DMS153 (cell line): ENCODE results near the gene FUT8.
"Not testable (repeated sequence)": the region's sequence is repeated elsewhere in the genome, so short reads cannot be mapped to it uniquely, and the experiment has no call there.

Source experiments
- DNase-seq: peaks from one replicate; lab custom pipeline; 2025; lab: John Stamatoyannopoulos, UW

The FUT8 gene

DNA sequence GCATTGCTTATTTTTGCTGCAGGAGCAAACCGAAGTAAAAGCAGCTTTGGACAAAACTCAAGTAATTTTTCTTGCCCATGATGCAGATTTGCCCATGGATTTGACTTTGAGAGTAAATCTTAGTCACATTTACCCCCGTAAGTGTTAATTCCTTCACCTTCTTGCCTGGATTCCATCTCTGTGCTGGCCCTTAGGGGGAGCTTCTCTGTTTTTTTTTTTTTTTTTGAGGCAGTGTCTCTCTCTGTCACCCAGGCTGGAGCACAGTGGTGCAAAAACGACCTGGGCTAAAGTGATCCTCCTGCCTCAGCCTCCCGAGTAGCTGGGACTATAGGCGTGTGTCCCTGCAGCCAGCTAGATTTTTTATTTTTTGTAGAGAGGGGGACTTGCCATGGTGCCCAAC lies 210.2 kb downstream of the FUT8 start:
- no peak for DNase-seq

DNA sequence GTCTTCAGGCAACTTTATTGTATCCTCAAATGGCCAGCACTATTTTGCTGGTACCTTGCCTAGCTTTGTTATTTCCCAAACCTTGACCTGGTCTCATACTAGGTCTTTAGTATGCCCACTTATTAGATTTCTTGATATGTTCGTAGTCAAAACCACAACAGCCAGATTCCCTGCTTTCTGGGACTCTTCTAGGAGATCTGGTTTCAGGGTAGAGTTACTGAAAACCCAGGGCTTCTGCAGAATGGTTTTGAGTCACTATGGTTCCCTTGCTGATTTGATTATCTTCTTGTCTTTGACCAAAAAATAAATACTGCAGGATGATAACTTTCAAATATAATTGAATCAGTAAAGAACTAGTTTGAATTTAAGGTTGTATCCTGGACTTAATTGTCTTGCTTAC lies 211.2 kb downstream of the FUT8 start:
- DNase-seq, result no peak

DNA sequence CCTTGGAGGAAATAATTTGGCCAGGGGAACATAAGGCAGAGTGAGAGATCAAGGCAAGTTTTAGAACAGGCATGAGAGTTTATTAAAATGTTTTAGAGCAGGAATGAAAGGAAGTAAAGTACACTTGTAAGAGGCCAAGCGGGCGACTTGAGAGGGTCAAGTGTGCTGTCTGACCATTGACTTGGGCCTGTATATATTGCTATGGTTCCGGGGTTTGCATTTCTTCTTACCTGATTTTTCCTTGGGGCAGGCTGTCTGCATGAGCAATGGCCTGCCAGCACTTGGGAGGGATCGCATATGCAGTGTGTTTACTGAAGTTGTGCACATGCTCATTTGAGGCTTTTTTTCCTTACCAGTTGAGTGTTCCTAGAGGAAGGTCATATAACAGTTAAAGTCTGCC lies 214.8 kb downstream of the FUT8 start:
- DNase-seq, result no peak

DNA sequence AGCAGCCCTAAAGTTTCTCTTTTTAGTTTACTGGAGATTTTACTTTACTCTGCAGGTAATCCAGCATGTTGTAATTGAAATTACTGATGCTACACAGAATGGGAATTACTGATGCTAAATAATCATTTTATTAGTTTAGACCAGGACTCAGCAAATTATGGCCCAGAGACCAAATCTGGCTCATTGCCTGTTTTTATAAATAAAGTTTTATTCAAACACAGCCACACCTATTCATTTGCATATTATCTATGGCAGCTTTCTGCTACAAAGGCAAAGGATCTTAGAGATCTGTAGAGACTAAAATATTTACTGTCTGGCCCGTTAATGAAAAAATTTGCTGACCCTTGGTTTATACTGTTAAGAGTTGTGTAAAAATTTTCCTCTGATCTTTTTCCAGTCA lies 216.1 kb downstream of the FUT8 start:
- DNase-seq, result no peak

DNA sequence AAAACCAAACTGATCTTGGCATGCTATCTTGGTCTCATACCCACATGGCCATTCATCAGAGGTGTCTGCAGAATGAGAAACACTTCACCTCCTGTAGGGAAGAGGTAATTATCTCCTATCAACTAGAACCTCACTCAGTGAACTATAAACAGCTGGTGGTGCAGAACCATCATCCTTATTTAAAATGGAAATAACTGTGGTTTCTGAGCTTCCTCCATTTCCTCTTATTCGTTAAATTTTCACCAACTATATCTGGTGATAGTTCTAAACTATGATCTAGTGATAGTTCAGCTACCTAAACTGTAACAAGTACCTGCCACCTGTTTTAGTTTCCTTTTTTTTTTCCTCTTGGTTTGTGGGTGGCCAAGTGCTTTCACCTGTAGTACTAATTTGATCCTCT lies 218.5 kb downstream of the FUT8 start:
- no peak for DNase-seq

DNA sequence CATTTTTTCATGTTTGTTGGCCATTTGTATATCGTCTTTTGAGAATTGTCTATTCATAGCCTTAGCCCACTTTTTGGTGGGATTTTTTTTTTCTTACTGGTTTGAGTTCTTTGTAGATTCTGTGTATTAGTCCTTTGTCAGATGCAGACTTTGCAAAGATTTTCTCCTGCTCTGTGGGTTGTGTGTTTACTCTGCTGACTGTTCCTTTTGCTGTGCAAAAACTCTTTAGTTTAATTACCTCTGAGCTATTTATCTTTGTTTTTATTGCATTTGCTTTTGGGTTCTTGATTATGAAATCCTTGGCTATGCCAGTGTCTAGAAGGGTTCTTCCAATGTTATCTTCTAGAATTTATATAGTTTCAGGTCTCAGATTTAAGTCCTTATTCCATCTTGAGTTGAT lies 220.0 kb downstream of the FUT8 start:
- DNase-seq, result no peak

DNA sequence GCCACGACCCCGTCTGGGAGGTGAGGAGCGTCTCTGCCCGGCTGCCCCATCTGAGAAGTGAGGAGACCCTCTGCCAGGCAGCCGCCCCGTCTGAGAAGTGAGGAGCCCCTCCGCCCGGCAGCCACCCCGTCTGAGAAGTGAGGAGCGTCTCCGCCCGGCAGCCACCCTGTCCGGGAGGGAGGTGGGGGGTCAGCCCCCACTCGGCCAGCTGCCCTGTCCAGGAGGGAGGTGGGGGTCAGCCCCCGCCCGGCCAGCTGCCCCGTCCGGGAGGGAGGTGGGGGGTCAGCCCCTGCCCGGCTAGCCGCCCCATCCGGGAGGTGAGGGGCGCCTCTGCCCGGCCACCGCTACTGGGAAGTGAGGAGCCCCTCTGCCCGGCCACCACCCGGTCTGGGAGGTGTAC lies 221.1 kb downstream of the FUT8 start:
- not testable (repeated sequence) for DNase-seq

DNA sequence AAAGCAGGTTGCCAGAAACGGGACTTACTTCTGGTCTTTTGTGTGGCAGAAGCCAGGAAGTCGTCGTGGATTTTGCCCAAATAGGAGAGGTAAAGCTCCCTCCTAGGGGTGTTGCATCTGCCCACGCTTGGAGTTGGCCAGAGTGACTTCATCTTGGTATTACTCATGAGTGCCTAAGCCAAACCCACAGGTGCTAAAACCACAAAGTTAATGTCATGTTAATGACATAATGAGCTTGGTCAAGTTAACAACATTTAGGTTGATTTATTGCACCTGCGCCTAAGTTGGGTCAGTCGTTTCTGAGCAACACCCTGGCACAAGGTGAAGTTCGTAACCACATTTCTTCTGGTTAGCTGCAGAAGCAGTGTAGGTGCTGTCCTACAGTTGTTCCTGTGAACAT lies 225.2 kb downstream of the FUT8 start:
- DNase-seq, result no peak

DNA sequence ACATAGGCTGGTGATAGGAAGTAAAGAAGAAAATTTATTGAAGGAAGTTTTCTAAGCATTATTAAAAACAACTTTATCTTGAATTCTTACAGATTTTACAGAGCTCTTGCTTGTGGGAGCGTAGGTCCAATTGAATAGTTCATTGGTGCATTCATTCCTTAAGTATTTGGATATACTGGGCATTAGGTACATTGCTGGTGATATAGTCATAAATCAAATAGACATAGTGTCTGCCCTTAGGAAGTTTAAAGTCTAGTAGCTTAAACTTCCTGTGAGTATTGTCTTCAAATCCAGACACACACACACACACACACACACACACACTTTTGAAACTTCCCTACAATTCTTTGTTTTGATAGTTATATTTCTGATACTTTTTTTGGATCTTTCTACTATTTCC lies 226.7 kb downstream of the FUT8 start:
- DNase-seq, result no peak

DNA sequence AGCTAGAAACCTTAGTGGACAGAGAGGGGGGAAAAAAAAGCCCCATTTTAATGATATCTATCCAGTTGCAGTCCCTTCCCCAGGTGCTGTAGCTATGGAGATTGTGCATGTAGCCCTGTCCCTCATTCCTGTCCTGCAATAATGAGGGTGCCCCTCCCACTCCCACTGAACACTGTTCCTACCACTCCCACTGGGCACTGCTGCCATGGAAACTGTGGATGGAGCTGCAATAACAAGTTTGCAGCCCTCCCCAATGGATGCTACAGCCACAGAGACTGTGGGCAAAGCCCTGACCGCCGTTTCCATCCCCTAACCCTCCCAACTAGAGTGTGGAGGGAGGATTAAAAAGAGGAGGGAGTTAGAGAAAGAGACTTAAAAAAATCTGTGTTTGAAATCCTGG lies 238.3 kb downstream of the FUT8 start:
- DNase-seq, result no peak

DNA sequence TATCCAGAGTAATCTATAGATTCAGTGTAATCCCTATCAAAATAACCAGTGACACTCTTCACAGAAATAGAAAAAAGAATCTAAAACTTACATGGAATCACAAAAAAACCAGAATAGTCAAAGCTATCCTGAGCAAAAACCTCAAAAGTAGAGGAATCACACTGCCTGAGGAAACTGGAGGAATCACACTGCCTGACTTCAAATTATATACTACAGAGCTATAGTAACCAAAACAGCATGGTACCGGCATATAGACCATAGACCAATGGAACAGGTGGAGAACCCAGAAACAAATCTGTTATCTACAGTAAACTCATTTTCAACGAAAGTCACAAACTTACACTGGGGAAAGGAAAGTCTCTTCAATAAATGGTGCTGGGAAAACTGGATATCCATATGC lies 244.0 kb downstream of the FUT8 start:
- no peak for DNase-seq

DNA sequence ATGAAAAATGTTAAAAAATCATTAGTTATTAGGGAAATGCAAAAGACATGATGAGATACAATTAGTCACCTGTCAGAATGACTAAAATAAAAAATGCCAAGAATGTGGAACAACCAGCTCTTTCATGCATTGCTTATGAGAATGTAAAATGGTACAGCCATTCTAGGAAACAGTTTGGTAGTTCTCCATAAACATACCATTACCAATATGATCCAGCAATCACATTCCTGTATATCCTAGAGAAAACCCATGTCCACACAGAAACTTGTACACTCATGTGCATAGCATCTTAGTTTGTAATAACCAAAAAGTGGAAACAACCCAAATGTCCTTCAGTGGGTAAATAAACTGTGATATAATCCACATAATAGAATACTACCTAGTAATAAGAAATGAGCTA lies 245.7 kb downstream of the FUT8 start:
- DNase-seq, result no peak

DNA sequence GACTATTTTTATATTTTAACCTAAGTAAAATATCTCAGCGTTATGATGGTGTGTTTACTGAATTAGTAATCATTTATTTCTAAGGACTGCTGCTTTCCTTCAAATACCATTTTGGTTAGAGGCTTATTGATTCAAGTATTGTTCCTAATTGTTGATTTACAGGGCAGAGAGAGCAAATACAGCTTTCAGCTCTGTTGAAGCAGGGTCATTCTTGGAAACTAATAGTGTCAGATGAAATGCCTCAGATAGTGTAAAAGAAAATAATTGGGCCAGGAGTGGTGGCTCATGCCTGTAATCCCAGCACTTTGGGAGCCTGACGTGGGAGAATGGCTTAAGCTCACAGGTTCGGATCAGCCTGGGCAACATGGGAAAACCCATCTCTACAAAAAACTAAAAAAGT lies 249.3 kb downstream of the FUT8 start:
- DNase-seq, result peak; percentile 17

DNA sequence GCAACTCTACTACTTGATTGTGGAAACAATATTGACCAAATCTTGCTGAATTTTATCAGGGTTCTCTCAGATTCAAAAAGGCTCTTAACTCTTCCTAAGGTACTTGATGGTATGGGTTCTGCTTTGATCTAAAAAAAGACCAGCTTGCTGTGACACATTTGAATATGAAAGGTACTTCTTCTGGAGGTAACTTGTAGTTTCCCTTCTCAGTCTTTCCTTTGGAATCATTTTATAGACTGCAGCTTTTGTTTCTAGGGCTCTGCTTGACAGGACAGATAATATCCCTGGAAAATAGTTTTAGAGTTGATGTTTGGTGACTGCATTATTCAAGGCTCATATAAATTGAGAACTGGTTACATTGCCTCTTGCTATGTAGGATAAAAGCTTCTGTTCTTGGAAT lies 251.9 kb downstream of the FUT8 start:
- DNase-seq, result no peak

DNA sequence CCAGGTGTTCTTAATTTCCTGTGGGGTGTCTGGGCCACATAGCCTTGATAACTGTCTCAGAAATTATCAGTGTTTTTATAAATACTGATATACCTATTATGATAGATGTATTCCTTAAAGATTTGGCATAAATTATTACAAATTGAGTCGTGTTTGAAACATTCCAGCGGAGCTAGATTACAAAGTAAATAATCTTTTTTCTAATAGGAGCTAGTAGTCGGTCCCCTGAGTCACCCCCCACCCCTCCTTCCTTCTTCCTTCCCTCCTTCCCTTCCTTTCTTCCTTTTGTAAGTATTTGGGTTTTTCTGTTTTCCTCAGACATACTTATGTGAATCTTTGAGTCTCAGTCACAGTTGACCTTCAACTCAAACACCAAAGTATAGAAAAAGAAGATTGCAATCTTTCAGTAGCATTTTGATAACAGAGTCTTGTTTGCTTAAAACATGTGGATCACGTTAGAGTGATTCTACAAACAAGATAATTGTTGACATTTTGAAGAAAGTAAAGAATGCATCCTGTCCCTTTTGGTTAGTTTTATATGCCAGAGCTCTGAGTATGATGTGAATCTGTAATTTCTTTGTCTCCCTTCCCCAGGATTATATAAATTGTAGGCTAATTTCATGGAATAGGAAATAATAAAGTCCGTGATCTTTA lies 264.0 kb downstream of the FUT8 start:
- no peak for DNase-seq

DNA sequence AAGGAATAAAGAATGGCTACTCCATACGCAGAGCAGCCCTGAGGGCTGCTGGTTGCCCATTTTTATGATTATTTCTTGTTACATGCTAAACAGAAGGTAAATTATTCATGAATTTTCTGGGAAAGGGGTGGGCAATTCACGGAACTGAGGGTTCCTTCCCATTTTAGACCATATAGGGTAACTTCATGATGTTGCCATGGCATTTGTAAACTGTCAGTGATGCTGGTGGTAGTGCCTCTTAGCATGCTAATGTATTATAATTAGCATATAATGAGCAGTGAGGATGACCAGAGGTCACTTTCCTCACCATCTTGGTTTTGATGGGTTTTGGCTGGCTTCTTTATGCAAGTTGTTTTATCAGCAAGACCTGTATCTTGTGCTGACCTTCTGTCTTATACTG lies 273.0 kb downstream of the FUT8 start:
- no peak for DNase-seq

DNA sequence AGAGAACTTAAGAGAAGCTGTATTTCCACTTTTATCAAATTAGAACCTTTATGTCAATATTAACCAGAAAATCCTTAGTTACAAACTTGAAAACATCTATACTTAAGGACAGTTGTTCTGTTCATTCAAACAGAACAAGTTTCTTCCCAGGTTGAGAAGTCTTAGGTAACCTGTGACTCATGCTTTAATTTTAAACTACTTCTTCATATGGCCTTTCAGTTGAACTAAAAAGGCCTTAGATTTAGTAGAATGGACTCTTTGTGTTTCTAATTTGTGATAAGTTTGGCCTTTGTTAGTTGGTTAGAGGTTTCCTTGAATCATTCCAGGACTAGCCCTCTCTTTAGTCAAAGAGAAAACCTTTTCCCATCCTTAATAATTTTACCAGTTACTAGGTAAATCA lies 274.2 kb downstream of the FUT8 start:
- DNase-seq, result no peak

DNA sequence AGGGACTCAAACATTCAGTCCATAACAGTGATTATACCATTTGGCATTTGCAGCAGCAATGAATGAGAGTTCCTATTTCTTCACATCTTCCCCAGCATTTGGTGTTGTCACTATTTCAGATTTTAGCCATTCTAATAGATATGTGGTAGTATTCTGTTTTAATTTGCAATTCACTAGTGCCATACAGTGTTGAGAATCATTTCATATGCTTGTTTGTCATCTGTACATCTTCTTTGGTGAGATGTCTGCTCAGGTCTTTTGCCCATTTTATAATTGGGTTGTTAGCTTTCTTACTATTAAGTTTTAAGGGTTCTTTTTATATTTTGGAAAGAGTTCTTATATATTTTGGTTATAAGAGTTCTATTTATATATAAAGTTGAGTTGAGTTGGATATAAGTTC lies 276.5 kb downstream of the FUT8 start:
- DNase-seq, result no peak

DNA sequence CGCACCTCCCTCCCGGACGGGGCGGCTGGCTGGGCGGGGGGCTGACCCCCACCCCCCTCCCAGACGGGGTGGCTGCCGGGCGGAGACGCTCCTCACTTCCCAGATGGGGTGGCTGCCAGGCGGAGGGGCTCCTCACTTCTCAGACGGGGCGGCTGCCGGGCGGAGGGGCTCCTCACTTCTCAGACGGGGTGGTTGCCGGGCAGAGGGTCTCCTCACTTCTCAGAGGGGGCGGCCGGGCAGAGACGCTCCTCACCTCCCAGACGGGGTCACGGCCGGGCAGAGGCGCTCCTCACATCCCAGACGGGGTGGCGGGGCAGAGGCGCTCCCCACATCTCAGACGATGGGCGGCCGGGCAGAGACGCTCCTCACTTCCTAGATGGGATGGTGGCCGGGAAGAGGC lies 280.0 kb downstream of the FUT8 start:
- DNase-seq, result not testable (repeated sequence)

DNA sequence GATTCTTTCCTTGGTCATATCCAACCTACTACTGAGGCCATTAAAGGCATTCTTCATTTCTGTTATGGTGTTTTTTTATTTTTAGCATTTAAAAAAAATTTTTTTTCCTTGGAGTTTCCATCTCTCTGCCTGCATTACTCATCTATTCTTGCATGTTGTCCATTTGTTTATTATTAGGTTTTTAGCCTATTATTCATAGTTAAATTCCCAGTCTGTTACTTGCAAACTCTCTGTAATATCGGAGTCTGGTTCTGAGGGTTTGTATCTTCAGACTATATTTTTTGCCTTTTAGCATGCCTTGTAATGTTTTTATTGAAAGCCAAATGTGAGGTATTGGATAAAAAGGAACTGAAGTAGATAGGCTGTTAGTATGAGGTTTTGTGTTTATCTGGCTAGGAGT lies 284.3 kb downstream of the FUT8 start:
- no peak for DNase-seq

DNA sequence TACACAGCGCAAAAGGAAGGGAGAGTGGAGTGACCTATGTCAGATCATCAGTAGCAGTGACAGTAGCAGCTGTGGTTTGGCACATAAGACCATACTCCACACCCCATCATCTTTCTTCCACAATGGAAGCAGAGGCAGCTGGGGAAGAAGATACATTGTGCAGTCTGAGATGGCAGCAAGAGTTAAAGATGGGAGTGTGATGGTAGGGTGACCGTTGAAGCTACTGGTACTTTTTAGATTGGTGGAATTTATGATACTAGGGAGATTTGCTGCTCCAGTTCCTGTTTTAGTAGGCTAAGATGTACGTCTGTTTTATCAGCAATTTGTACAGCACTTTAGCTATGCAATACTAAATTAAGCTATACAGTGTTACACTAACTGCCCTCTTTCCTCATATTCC lies 291.0 kb downstream of the FUT8 start:
- no peak for DNase-seq

DNA sequence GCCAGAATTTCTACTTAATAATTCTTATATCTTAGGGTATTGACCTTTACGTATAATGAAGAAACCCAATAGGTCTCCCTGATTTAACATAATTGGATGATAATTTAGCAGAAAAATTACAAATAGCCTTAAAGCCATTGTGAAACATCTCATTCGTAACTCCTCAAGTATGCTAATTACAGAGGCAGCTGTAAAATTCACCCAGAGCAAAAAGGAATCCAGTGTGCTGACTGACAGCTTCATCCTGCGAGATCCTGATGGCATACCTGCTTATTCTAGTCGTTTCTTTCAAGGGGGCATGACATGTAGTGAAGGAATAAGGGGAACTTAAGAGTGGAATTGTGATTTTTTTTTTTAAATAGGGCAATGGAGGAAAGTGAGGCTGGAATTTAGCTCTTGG lies 291.5 kb downstream of the FUT8 start:
- DNase-seq, result no peak

DNA sequence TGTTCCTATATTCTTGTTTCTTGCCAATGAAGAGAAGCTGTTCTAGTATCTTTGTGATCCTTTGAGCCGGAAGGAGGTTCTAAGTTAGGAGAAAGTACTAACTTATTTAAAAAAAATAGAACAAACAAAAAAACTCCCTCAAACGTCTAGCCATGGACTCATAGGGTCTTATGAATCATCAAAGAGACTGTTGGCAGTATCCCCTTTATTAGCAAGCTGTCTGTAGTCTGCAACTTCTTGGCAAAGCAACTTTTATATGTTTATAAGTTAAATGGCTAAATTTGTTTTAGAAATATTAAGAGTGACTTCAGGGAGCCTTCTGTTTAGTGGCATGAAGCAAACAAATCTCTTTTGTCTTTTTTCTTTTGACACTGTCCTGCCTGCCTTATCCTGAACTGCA lies 291.9 kb downstream of the FUT8 start:
- no peak for DNase-seq

DNA sequence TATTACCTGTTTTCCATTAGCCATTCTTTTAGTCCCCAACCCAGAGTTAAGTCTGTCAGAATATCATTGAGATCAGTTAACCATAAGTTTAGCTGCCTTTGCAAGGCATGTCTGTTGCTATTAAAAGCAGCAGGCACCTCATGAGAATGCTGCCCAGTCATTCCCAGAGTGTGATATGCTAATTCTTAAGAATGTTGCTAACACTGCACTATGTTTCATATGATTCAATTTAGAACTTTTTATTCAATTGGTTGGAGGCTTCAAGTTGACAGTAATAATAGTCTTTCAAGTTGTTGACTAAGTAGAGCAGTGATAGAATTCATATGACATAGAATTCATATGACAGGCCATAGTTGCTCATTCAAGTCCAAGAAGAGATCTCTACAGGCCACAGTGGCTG lies 292.3 kb downstream of the FUT8 start:
- no peak for DNase-seq

DNA sequence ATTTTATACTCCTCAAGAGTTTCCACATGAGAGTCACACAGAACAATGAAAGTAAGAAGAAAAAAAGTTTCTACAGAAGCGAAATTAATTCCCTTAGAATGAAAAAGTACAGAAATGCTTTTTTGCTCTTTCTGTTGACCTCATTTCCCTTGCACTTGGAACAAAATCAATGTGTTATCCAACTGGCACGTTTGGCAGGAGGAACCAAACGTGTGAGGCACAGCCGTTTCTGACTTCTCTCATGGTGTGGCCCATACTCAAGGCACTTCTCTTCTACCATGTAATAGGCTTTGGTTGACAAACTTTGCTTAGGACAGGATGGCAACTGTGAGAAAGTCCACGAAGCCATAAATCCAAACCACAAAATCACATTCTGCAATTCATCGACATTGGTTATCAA lies 297.0 kb downstream of the FUT8 start:
- no peak for DNase-seq
